ENCODE results near the gene PLEKHA6. TPM values are rescaled to one million over a fixed set of nuclear protein-coding genes. Genes with fewer than 3 reads are reported as not detected.

The PLEKHA6 gene
- total and polyA plus RNA-seq, 12 donors = 3.3 to 34.9 (median 18.1) TPM

DNA sequence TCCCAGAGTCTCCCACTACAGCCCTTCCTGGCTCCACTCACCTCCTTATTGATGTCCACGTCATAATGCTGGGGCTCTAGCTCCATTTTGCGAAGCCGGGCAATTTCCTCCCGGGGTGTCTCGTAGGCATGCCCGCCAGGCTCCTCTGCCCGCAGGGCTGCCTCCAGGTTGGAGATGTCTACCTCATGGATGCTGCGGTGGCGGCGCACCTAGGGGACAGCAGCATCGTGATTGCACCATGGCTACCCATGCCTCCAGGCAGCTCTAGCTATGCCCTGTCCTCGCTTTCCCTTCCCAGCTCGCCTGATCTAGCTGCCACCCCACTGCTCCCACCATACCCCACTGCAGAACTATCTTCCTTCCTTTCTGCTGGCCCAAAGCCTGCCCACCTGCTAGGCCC is 130.8 kb downstream of the PLEKHA6 start:
- 97 to 98% methylated on average over 13 of the region's 13 CpGs for WGBS, 2 donors
- H3K27ac ChIP-seq = no peak overlapping the region
- TF ChIP-seq, protein P1, sequence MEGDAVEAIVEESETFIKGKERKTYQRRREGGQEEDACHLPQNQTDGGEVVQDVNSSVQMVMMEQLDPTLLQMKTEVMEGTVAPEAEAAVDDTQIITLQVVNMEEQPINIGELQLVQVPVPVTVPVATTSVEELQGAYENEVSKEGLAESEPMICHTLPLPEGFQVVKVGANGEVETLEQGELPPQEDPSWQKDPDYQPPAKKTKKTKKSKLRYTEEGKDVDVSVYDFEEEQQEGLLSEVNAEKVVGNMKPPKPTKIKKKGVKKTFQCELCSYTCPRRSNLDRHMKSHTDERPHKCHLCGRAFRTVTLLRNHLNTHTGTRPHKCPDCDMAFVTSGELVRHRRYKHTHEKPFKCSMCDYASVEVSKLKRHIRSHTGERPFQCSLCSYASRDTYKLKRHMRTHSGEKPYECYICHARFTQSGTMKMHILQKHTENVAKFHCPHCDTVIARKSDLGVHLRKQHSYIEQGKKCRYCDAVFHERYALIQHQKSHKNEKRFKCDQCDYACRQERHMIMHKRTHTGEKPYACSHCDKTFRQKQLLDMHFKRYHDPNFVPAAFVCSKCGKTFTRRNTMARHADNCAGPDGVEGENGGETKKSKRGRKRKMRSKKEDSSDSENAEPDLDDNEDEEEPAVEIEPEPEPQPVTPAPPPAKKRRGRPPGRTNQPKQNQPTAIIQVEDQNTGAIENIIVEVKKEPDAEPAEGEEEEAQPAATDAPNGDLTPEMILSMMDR (IDR thresholded peaks at IDR 0.05) = no peak
- H3K27me3 ChIP-seq = no peaks in the 10 kb centered on the region
- peaks cover 0 to 3% (median 0%) of the 10 kb centered on the region in 9 donors for H3K4me1 ChIP-seq
- no peak for ATAC-seq
- no peak for DNase-seq
- peaks cover 0 to 6% (median 0%) of the 10 kb centered on the region in 11 donors for H3K9me3 ChIP-seq
- intact Hi-C loops (cut with DNase I) = no loop called here
- H3K4me3 ChIP-seq = no peak overlapping the region
- peaks cover 0 to 81% (median 11%) of the 10 kb centered on the region in 9 donors for H3K36me3 ChIP-seq

DNA sequence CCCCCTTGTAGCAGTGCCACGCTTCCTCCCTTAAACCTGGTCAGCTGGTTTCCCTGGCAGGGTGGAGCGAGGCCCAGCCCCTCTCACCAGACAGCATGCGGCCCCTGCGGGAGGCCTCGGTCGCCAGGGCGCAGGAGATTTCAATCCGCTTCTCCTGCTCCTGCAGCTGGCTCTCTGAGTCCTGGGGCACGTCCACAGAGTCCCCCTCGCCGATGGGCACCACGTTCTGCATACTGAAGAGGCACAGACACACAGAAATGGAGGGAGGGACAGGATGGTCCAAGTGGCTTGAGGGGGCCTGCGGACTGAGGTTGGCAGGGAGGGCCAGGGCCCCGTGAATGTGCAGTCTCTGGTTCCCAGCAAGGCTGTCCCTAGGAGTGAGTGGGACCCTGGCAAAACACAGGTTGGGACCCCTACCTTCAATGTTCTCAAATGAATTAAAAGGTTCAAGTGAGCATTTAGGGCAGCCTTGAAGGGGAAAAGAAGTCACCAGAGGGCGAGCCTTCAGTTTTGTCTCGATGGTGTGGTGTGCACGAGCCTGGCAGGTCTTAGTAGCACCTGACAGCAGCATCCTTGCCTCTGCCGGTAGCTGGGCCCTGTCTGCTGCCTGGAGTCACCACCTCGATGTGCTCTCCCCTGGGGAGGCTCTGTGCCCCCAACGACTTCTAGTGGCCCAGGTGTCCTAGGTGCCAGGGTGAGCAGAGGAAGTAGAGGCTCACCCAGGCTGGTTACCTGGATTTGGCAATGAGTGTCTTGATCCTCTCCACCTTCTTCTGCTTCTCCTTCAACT is 131.5 kb downstream of the PLEKHA6 start:
- no peak overlapping the region for H3K4me3 ChIP-seq
- WGBS, 2 donors = 89 to 93% methylated on average over 20 of the region's 20 CpGs
- peaks cover 0 to 6% (median 0%) of the 10 kb centered on the region in 11 donors for H3K9me3 ChIP-seq
- H3K27me3 ChIP-seq = no peaks in the 10 kb centered on the region
- TF ChIP-seq, protein P1 (IDR thresholded peaks at IDR 0.05) = no peak
- ATAC-seq (no peak), DNase-seq (no peak)
- peaks cover 0 to 3% (median 0%) of the 10 kb centered on the region in 9 donors for H3K4me1 ChIP-seq
- peaks cover 0 to 76% (median 11%) of the 10 kb centered on the region in 9 donors for H3K36me3 ChIP-seq
- intact Hi-C loops (cut with DNase I) = no loop called here
- no peak overlapping the region for H3K27ac ChIP-seq

DNA sequence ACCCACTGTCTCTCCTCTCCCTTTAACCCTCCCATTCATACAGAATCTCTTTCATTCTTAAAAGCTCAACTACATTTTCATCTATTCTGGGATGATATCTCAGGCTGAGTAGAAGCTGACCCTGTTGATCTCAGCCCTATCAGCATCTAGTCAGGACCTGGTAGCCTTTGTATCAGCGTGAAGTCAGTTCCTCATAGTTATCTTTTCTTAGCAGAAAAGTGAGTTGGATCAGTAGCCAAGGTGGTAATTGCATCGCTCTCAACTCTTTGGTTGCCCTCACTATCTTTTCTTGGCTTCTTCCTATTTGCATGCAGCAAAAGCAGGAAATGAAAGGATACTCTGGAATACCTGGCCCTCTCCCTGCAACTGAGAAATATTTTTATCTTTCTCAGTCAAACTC is 132.4 kb downstream of the PLEKHA6 start:
- intact Hi-C loops (cut with DNase I) = no loop called here
- 95 to 96% methylated on average over 2 of the region's 2 CpGs for WGBS, 2 donors
- no peak for DNase-seq
- no peak for ATAC-seq
- Histone ChIP-seq H3K4me3 (no peak overlapping the region), H3K27ac (no peak overlapping the region), H3K9me3 (peaks cover 0 to 6% (median 0%) of the 10 kb centered on the region in 11 donors), H3K4me1 (peaks cover 0 to 9% (median 0%) of the 10 kb centered on the region in 9 donors), H3K27me3 (no peaks in the 10 kb centered on the region), H3K36me3 (peaks cover 0 to 79% (median 11%) of the 10 kb centered on the region in 9 donors)
- TF ChIP-seq, protein P1 (IDR thresholded peaks at IDR 0.05) = no peak

DNA sequence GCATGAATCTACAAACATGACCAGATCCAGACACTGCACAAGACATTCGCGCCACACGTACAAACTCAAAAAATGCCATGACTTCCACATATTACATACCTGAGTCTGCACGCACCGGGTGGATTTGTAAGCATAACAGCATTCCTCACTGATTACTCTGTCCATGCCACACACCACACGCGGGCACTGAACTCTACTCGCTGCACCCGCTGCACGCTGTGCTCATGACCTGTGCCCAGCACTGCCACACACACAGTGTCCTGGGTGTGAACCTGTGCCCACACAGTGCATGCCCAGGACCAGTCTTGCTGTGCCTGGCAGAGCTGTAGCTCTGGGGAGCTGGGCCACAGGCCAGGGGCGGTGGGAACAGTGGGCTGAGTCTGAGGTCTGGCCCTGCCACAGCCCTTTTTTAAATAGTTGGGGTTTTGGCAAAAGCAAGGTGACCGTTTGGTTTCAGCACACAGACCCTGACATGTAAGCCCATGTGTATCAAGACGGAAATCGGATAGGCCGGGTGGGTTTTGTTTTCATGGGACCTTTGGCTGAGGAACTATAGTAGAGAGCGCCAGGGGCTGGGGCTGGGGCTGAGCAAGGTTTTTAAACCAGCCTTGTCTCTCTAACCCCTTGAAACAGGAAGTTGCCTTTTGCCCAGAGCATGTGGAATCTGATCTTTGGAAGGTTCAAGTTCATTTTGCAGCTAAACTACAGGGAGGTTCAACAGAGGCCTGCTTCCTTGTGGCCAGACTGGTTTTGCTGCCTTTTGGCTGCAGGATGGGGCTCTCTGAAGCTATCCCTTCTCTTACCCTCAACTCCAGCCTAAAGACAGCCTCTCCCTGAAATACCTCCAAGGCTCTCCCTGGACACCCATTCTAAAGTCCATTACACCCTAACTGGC is 133.6 kb downstream of the PLEKHA6 start:
- 91 to 93% methylated on average over 16 of the region's 16 CpGs for WGBS, 2 donors
- Histone ChIP-seq H3K36me3 (peaks cover 0 to 80% (median 11%) of the 10 kb centered on the region in 9 donors), H3K27ac (no peak overlapping the region), H3K4me3 (no peak overlapping the region), H3K4me1 (peaks cover 0 to 11% (median 0%) of the 10 kb centered on the region in 9 donors), H3K9me3 (no peaks in the 10 kb centered on the region), H3K27me3 (no peaks in the 10 kb centered on the region)
- DNase-seq = no peak
- TF ChIP-seq, protein P1 (IDR thresholded peaks at IDR 0.05) = no peak
- ATAC-seq = no peak
- intact Hi-C loops (cut with DNase I) = no loop called here

Data from heart right ventricle (tissue), 16 donors.